ENCODE results near the gene CELF1. TPM values are rescaled to one million over a fixed set of nuclear protein-coding genes. Genes with fewer than 3 reads are reported as not detected.

The CELF1 gene
- total RNA-seq, 1 donor from 2014 or later, result 136 TPM

DNA sequence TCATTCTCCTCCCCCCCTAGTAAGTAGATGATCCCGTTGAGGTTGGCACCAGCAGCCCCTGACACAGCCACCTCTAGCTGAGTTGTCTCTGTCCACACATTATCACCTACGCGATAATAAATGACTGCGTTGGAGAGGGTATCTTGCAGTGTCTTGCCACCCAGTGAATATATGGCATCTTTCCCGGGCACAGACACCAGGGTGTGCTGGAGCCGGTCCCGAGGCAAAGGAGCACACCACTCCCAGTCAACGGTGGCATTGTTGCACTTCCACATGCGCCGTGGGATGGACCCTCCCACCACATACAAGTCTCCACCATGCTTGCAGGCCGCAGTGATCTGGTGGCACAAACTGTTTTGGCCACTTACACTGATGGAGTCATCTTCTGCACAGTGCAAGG, 20.4 kb upstream of the CELF1 start:
- intact Hi-C loops (cut with micrococcal nuclease), result no loop called here
- ATAC-seq (ENCODE audit: low read depth) (no peak), DNase-seq (no peak)
- H3K36me3 Mint-ChIP-seq (ENCODE audit: low read depth), result peaks cover 63% of the 10 kb centered on the region
- ChIA-PET POLR2A (no interaction called here), CTCF (no interaction called here)
- no peaks in the 10 kb centered on the region for H3K9me3 Mint-ChIP-seq
- TF ChIP-seq, protein P1, sequence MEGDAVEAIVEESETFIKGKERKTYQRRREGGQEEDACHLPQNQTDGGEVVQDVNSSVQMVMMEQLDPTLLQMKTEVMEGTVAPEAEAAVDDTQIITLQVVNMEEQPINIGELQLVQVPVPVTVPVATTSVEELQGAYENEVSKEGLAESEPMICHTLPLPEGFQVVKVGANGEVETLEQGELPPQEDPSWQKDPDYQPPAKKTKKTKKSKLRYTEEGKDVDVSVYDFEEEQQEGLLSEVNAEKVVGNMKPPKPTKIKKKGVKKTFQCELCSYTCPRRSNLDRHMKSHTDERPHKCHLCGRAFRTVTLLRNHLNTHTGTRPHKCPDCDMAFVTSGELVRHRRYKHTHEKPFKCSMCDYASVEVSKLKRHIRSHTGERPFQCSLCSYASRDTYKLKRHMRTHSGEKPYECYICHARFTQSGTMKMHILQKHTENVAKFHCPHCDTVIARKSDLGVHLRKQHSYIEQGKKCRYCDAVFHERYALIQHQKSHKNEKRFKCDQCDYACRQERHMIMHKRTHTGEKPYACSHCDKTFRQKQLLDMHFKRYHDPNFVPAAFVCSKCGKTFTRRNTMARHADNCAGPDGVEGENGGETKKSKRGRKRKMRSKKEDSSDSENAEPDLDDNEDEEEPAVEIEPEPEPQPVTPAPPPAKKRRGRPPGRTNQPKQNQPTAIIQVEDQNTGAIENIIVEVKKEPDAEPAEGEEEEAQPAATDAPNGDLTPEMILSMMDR (IDR thresholded peaks at IDR 0.05), result no peak
- peaks cover 18% of the 10 kb centered on the region for H3K4me1 Mint-ChIP-seq
- H3K4me3 Mint-ChIP-seq, result no peak overlapping the region
- H3K27me3 Mint-ChIP-seq, result no peaks in the 10 kb centered on the region
- no peak overlapping the region for H3K27ac Mint-ChIP-seq

DNA sequence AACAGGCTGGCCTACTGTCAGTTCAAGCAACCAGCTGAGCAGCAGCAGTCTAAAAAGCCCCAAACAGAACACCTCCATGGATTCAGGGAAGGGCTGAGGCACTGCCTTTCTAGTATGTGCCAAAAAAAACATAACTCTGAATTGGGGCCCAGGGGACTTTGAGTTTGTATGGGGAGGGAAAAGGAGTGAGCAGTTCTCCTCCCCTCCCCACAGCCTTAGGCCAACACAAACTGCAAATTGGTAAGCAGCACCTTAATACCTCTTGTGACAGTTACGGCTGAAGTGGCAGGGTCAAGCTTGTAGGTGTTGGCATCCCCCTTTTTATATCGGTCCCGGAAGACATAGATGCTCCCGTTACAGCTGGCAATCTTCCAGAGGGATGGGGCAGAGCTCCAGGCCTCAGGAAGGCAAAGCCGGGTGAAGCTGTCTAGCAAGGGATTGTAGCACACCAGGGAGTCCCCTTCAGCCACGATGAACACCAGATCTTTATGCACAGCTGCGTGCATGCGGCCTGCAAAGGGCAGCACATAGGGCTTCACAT, 19.9 kb upstream of the CELF1 start:
- ChIA-PET CTCF (no interaction called here), POLR2A (no interaction called here)
- no peak overlapping the region for H3K27ac Mint-ChIP-seq
- TF ChIP-seq, protein P1 (IDR thresholded peaks at IDR 0.05), result no peak
- H3K4me1 Mint-ChIP-seq, result peaks cover 12% of the 10 kb centered on the region
- intact Hi-C loops (cut with micrococcal nuclease), result no loop called here
- ATAC-seq (ENCODE audit: low read depth) (no peak), DNase-seq (no peak)
- H3K36me3 Mint-ChIP-seq (ENCODE audit: low read depth), result peaks cover 63% of the 10 kb centered on the region
- H3K4me3 Mint-ChIP-seq, result no peak overlapping the region
- H3K27me3 Mint-ChIP-seq, result no peaks in the 10 kb centered on the region
- H3K9me3 Mint-ChIP-seq, result no peaks in the 10 kb centered on the region

DNA sequence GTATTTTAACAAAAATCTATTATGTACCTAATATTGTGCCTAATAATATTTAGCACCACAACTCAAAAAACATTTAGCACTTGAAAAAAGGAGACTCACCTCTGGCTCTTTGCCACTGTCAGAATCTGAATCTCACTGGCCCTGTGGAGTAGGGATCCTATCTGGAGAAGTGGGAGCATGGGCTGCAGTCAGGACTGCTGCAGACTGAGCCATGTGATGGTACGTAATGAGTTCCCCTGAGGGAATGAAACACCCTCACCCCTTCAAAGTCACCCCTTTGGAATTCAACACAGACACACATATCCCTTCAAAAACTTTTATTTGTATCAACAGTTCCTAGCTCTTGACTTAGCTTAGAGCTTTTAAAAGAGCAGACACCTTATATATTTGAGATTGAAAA, 19.0 kb upstream of the CELF1 start:
- DNase-seq (no peak), ATAC-seq (ENCODE audit: low read depth) (no peak)
- no peak overlapping the region for H3K4me3 Mint-ChIP-seq
- H3K4me1 Mint-ChIP-seq, result peaks cover 4% of the 10 kb centered on the region
- H3K9me3 Mint-ChIP-seq, result no peaks in the 10 kb centered on the region
- ChIA-PET CTCF (no interaction called here), POLR2A (no interaction called here)
- TF ChIP-seq, protein P1 (IDR thresholded peaks at IDR 0.05), result no peak
- H3K36me3 Mint-ChIP-seq (ENCODE audit: low read depth), result peaks cover 58% of the 10 kb centered on the region
- H3K27me3 Mint-ChIP-seq, result no peaks in the 10 kb centered on the region
- H3K27ac Mint-ChIP-seq, result no peak overlapping the region
- intact Hi-C loops (cut with micrococcal nuclease), result no loop called here

DNA sequence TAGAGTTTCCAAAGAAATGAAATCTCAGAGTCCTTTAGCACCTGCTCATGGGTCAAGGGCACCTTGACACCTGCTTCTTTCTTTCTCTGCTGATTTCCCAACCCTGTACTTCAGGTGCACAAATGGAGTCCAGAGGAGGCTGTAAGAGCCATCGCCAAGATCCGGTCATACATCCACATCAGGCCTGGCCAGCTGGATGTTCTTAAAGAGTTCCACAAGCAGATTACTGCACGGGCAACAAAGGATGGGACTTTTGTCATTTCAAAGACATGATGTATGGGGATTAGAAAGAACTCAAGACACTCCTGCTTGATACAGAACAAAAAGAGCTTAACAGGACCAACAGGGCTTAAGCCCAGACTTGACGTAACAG, 18.4 kb upstream of the CELF1 start:
- H3K9me3 Mint-ChIP-seq, result no peaks in the 10 kb centered on the region
- no peak overlapping the region for H3K4me3 Mint-ChIP-seq
- H3K4me1 Mint-ChIP-seq, result peaks cover 8% of the 10 kb centered on the region
- peaks cover 54% of the 10 kb centered on the region for H3K36me3 Mint-ChIP-seq (ENCODE audit: low read depth)
- intact Hi-C loops (cut with micrococcal nuclease), result no loop called here
- no peaks in the 10 kb centered on the region for H3K27me3 Mint-ChIP-seq
- TF ChIP-seq, protein P1 (IDR thresholded peaks at IDR 0.05), result no peak
- ChIA-PET POLR2A (no interaction called here), CTCF (no interaction called here)
- H3K27ac Mint-ChIP-seq, result no peak overlapping the region
- no peak for ATAC-seq (ENCODE audit: low read depth)
- DNase-seq, result no peak

DNA sequence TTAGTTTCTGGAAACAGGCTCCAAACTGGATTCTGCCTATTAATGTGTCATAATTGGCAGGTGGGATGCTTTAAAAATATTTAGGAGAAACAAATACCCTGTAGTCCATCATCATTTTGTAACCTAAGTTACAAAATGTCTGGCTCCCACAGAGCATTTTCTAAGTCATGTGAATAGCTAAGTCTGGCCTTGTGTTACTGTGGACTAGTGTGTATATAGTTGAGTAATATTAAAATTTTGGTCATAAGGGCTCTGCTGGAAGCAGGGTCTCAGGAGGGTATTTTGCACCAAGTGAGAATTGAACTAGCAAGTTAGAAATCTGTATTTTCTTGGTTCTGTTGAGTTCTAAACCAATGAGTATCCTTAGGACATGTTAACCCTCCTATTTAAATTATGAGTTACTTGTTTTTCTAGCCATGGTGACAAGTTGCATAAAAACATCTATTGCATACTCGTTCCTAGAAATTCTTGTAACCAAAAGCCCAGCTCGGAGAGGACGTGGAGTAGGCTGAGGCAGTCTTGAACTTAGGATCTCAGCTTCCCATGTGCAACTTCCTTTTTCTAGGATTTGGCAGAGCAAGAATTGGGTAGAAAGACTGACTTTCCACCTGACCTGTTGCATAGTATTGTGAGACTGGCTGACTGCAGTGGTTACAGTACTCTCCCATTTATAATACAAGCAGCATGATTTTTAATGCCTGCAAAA, 17.9 kb upstream of the CELF1 start:
- Mint-ChIP-seq H3K4me3 (no peak overlapping the region), H3K4me1 (peaks cover 10% of the 10 kb centered on the region), H3K27me3 (no peaks in the 10 kb centered on the region), H3K9me3 (no peaks in the 10 kb centered on the region), H3K27ac (no peak overlapping the region), H3K36me3 (ENCODE audit: low read depth) (peaks cover 51% of the 10 kb centered on the region)
- ATAC-seq (ENCODE audit: low read depth), result no peak
- ChIA-PET POLR2A (no interaction called here), CTCF (interaction anchor here (0.7 kb wide), 1 partner anchor 16 kb away, joined by 4 read pairs; no protein-coding TSS in a partner anchor)
- no peak for DNase-seq
- TF ChIP-seq, protein P1 (IDR thresholded peaks at IDR 0.05), result no peak
- intact Hi-C loops (cut with micrococcal nuclease), result no loop called here
